Measurements from ENCODE around the gene LRRC66. TPM values are rescaled to one million over a fixed set of nuclear protein-coding genes. Genes with fewer than 3 reads are reported as not detected.

Gene LRRC66
- total RNA-seq, 1 experiment from 2014 or later, result not detected

GRCh38 chr4:52014903-52015302 is 5.3 kb downstream of the LRRC66 start:
- H3K18ac ChIP-seq (ENCODE audit: insufficient read length, low read depth, low read length), result no peak overlapping the region
- H3K79me2 ChIP-seq (ENCODE audit: insufficient read depth, low read length), result no peaks in the 10 kb centered on the region
- no peak overlapping the region for H2AFZ ChIP-seq (ENCODE audit: low read length)
- no peak overlapping the region for H3K27ac Mint-ChIP-seq
- no peaks in the 10 kb centered on the region for H3K36me3 Mint-ChIP-seq (ENCODE audit: insufficient read depth in 1 of 3, low read depth in 3 of 3)
- no peaks in the 10 kb centered on the region for H3K27me3 ChIP-seq (ENCODE audit: insufficient read depth, low read length)
- H2BK12ac ChIP-seq (ENCODE audit: insufficient read length, low read depth, low read length), result no peak overlapping the region
- no peak overlapping the region for H4K8ac ChIP-seq (replicated peaks; ENCODE audit: insufficient read length, low read depth, low read length)
- no peak overlapping the region for H2BK5ac ChIP-seq (ENCODE audit: insufficient read length, low read length)
- no peaks in the 10 kb centered on the region for H3K9me3 ChIP-seq (ENCODE audit: control insufficient read depth, low read depth, low read length)
- H3K23ac ChIP-seq (ENCODE audit: insufficient read length, low read depth, low read length), result no peak overlapping the region
- DNase-seq, result no peak
- no peaks in the 10 kb centered on the region for H3K27me3 Mint-ChIP-seq (ENCODE audit: low read depth)
- no peak overlapping the region for H3K14ac ChIP-seq (ENCODE audit: insufficient read depth, low read length)
- H3K27ac ChIP-seq (ENCODE audit: insufficient read length, low read depth, low read length), result no peak overlapping the region
- WGBS (ENCODE audit: extremely low coverage, insufficient read length, low lambda C conversion rate), result no CpG with 5 or more reads among the region's 1 CpG
- no peaks in the 10 kb centered on the region for H4K20me1 ChIP-seq (ENCODE audit: control insufficient read depth, insufficient read depth, insufficient read length)
- no peak overlapping the region for H3K9ac ChIP-seq (ENCODE audit: extremely low read depth, insufficient read length, low read length)
- no peak overlapping the region for H4K5ac ChIP-seq (ENCODE audit: insufficient read length, low read depth, low read length)
- H3K56ac ChIP-seq (ENCODE audit: insufficient read length, low read depth, low read length), result no peak overlapping the region
- no peak for TF ChIP-seq CTCF (conservative IDR thresholded peaks at IDR 0.05)
- no peak overlapping the region for H3K4me2 ChIP-seq (ENCODE audit: insufficient read depth, insufficient read length, low read length)
- H3K79me1 ChIP-seq (ENCODE audit: insufficient read depth, low read depth, low read length, poor library complexity, severe bottlenecking), result no peaks in the 10 kb centered on the region
- no peak overlapping the region for H3K4me3 Mint-ChIP-seq
- H2BK20ac ChIP-seq (ENCODE audit: low read depth, low read length, poor library complexity, severe bottlenecking), result no peak overlapping the region
- H3K4me1 ChIP-seq (ENCODE audit: insufficient read depth, low read length), result no peaks in the 10 kb centered on the region
- H3T11ph ChIP-seq (ENCODE audit: low read length), result no peak overlapping the region
- H3K9me3 Mint-ChIP-seq, result no peaks in the 10 kb centered on the region
- peaks cover 2 to 6% of the 10 kb centered on the region in 2 experiments; a peak in 3 of 4 replicates for H3K4me1 Mint-ChIP-seq
- no peak overlapping the region for H2AK5ac ChIP-seq (ENCODE audit: insufficient read length, low read length)
- no peak overlapping the region for H2BK15ac ChIP-seq (ENCODE audit: low read depth, low read length)
- no peak overlapping the region for H2BK120ac ChIP-seq (ENCODE audit: low read depth, low read length, poor library complexity, severe bottlenecking)
- no peak overlapping the region for H4K91ac ChIP-seq (ENCODE audit: insufficient read length, low read depth, low read length)
- no peaks in the 10 kb centered on the region for H3K23me2 ChIP-seq (ENCODE audit: insufficient read length, low read depth, low read length, poor library complexity, severe bottlenecking)
- H3K4ac ChIP-seq (ENCODE audit: low read depth, low read length), result no peak overlapping the region
